GM19238 (cell line): ENCODE data around the gene SNTG2.
"Not testable (repeated sequence)": the region's sequence is repeated elsewhere in the genome, so short reads cannot be mapped to it uniquely, and the experiment has no call there.

Experiments
- DNase-seq: peaks from one replicate; pipeline ENCODE4 v3.0.0; 2011; ENCODE audit warnings: low spot score; ENCODE audit not compliant: insufficient read length

SNTG2 gene

GRCh38 chr2:950080-950966 is at the start of gene SNTG2:
SNTG2 (plus strand) TSS chr2:950849; CDS start chr2:950997, 148 bp downstream.
- DNase-seq: no peak

GRCh38 chr2:902584-902983 is 48.1 kb upstream of the SNTG2 start:
- DNase-seq: no peak

- DNase-seq: no peak
Measured at GRCh38 chr2:903223-903900, 47.3 kb upstream of the SNTG2 start.

GRCh38 chr2:904246-905024 is 46.2 kb upstream of the SNTG2 start:
- no peak for DNase-seq

GRCh38 chr2:905091-905832 is 45.4 kb upstream of the SNTG2 start:
- no peak for DNase-seq

- DNase-seq: no peak
Measured at GRCh38 chr2:905833-906140, 44.9 kb upstream of the SNTG2 start.

GRCh38 chr2:907706-908105 is 42.9 kb upstream of the SNTG2 start:
- no peak for DNase-seq

- no peak for DNase-seq
Measured at GRCh38 chr2:908568-908967, 42.1 kb upstream of the SNTG2 start.

GRCh38 chr2:909764-910379 is 40.8 kb upstream of the SNTG2 start:
- not testable (repeated sequence) for DNase-seq

GRCh38 chr2:910698-911097 is 40.0 kb upstream of the SNTG2 start:
- no peak for DNase-seq

GRCh38 chr2:915979-916378 is 34.7 kb upstream of the SNTG2 start:
- DNase-seq: no peak

- no peak for DNase-seq
Measured at GRCh38 chr2:916935-917334, 33.7 kb upstream of the SNTG2 start.

GRCh38 chr2:919672-920071 is 31.0 kb upstream of the SNTG2 start:
- DNase-seq: no peak

- DNase-seq: no peak
Measured at GRCh38 chr2:920573-920972, 30.1 kb upstream of the SNTG2 start.

GRCh38 chr2:920999-921398 is 29.6 kb upstream of the SNTG2 start:
- no peak for DNase-seq

- no peak for DNase-seq
Measured at GRCh38 chr2:922185-922584, 28.5 kb upstream of the SNTG2 start.

GRCh38 chr2:923832-924601 is 26.6 kb upstream of the SNTG2 start:
- no peak for DNase-seq

- DNase-seq: no peak
Measured at GRCh38 chr2:924701-925100, 25.9 kb upstream of the SNTG2 start.

GRCh38 chr2:925309-925708 is 25.3 kb upstream of the SNTG2 start:
- no peak for DNase-seq

- no peak for DNase-seq
Measured at GRCh38 chr2:925711-926110, 24.9 kb upstream of the SNTG2 start.
